Calu3 (cell line): Measurements from ENCODE around the gene PANX1. TPM values are rescaled to one million over a fixed set of nuclear protein-coding genes. Genes with fewer than 3 reads are reported as not detected.

Experiments used
- BruUV-seq: library from RNA; stranded (reverse); fragments of 400-500 nt; replicated peaks from 2 replicates; lab custom pipeline; 2021; lab: Mats Ljungman, UMichigan
- CTCF ChIA-PET: fragments of 300-600 bp; sonication (Branson Sonifier 250); formaldehyde crosslinking; loops from one replicate; lab custom pipeline; 2022; ENCODE audit warnings: antibody characterized with exemption; lab: Charles Lee
- DNase-seq: peaks from one replicate; pipeline ENCODE4 v3.0.0; 2022
- H3K27ac Mint-ChIP-seq: one replicate; pipeline ENCODE4 v1.8.0; 2022; ENCODE audit warnings: mixed read lengths; ENCODE audit not compliant: unreplicated experiment
- H3K27me3 Mint-ChIP-seq: one replicate; pipeline ENCODE4 v1.8.0; 2022; ENCODE audit warnings: mixed read lengths; ENCODE audit not compliant: unreplicated experiment
- H3K36me3 Mint-ChIP-seq: one replicate; pipeline ENCODE4 v1.8.0; 2022; ENCODE audit warnings: mild to moderate bottlenecking, moderate library complexity, mixed read lengths; ENCODE audit not compliant: insufficient read depth, unreplicated experiment
- H3K4me1 Mint-ChIP-seq: one replicate; pipeline ENCODE4 v1.8.0; 2022; ENCODE audit warnings: mild to moderate bottlenecking, low read depth, mixed read lengths; ENCODE audit not compliant: unreplicated experiment
- H3K4me3 Mint-ChIP-seq: one replicate; pipeline ENCODE4 v1.8.0; 2022; ENCODE audit warnings: mild to moderate bottlenecking, low read depth, moderate library complexity, mixed read lengths; ENCODE audit not compliant: unreplicated experiment
- H3K9me3 Mint-ChIP-seq: one replicate; pipeline ENCODE4 v1.8.0; 2022; ENCODE audit warnings: low read depth, mixed read lengths; ENCODE audit not compliant: unreplicated experiment
- CTCF ChIP-seq: fragments of 200-600 bp; IDR thresholded peaks from one replicate; pipeline ENCODE4 v1.8.0; 2022; ENCODE audit warnings: antibody characterized with exemption; ENCODE audit not compliant: unreplicated experiment
- intact Hi-C: fragments of 100-400 bp; cut with micrococcal nuclease; formaldehyde crosslinking; loops from one replicate; pipeline ENCODE4 v1.10.0; 2022; ENCODE audit not compliant: unreplicated experiment
- total RNA-seq: library from RNA; stranded (reverse); gene quantifications from 2 replicates; pipeline ENCODE4 v1.2.3, GENCODE V29; 2022

The PANX1 gene
- total RNA-seq, 1 experiment from 2014 or later: 20.2 TPM

GRCh38 chr11:94147433-94147845 lies 18.8 kb downstream of the PANX1 start:
- Mint-ChIP-seq H3K4me3 (no peak overlapping the region), H3K4me1 (peaks cover 61% of the 10 kb centered on the region), H3K9me3 (no peaks in the 10 kb centered on the region), H3K27me3 (no peaks in the 10 kb centered on the region), H3K27ac (no peak overlapping the region), H3K36me3 (no peaks in the 10 kb centered on the region)
- no peak for DNase-seq
- CTCF ChIA-PET: no interaction called here
- intact Hi-C loops: no loop called here
- no peak for TF ChIP-seq CTCF
- BruUV-seq: no TSS peak

- H3K27ac Mint-ChIP-seq: no peak overlapping the region
- intact Hi-C loops: no loop called here
- CTCF ChIA-PET: no interaction called here
- H3K4me3 Mint-ChIP-seq: no peak overlapping the region
- peaks cover 61% of the 10 kb centered on the region for H3K4me1 Mint-ChIP-seq
- peaks cover 3% of the 10 kb centered on the region for H3K36me3 Mint-ChIP-seq
- no peak for DNase-seq
- no peaks in the 10 kb centered on the region for H3K9me3 Mint-ChIP-seq
- no peak for TF ChIP-seq CTCF
- no TSS peak for BruUV-seq
- no peaks in the 10 kb centered on the region for H3K27me3 Mint-ChIP-seq
Measured at GRCh38 chr11:94148189-94148588, 19.5 kb downstream of the PANX1 start.

- no peak for DNase-seq
- TF ChIP-seq CTCF: no peak
- Mint-ChIP-seq H3K4me3 (no peak overlapping the region), H3K27me3 (no peaks in the 10 kb centered on the region), H3K36me3 (peaks cover 4% of the 10 kb centered on the region), H3K4me1 (peaks cover 54% of the 10 kb centered on the region), H3K27ac (no peak overlapping the region), H3K9me3 (no peaks in the 10 kb centered on the region)
- intact Hi-C loops: no loop called here
- no TSS peak for BruUV-seq
- CTCF ChIA-PET: no interaction called here
Measured at GRCh38 chr11:94149431-94150017, 20.9 kb downstream of the PANX1 start.

- no TSS peak for BruUV-seq
- Mint-ChIP-seq H3K27me3 (no peaks in the 10 kb centered on the region), H3K27ac (no peak overlapping the region), H3K4me3 (no peak overlapping the region), H3K4me1 (peaks cover 52% of the 10 kb centered on the region), H3K9me3 (no peaks in the 10 kb centered on the region), H3K36me3 (peaks cover 4% of the 10 kb centered on the region)
- CTCF ChIA-PET: no interaction called here
- no peak for TF ChIP-seq CTCF
- no peak for DNase-seq
- intact Hi-C loops: no loop called here
Measured at GRCh38 chr11:94150056-94150455, 21.4 kb downstream of the PANX1 start.
